ENCODE results near the gene AFDN. TPM values are rescaled to one million over a fixed set of nuclear protein-coding genes. Genes with fewer than 3 reads are reported as not detected.

AFDN gene
- total and polyA plus RNA-seq, 2 experiments from 2014 or later: 66.9 to 200 TPM

GRCh38 chr6:168021581-168021980 lies 194.9 kb downstream of the AFDN start:
- H3K9me3 Mint-ChIP-seq: no peaks in the 10 kb centered on the region; the same call in 2 of the 3 replicates
- H2AFZ ChIP-seq: no peak overlapping the region
- no peaks in the 10 kb centered on the region for H3K36me3 Mint-ChIP-seq (ENCODE audit: low read depth)
- no peaks in the 10 kb centered on the region for H3K4me1 ChIP-seq (ENCODE audit: insufficient read depth)
- H3K4me3 Mint-ChIP-seq: no peak overlapping the region
- no peak for DNase-seq (ENCODE audit: low spot score)
- H3K27me3 Mint-ChIP-seq (ENCODE audit: insufficient read depth, low read depth, poor library complexity): peaks cover 3% of the 10 kb centered on the region
- no peak overlapping the region for H3K27ac Mint-ChIP-seq
- H3K9me2 ChIP-seq (ENCODE audit: insufficient read depth): no peaks in the 10 kb centered on the region
- no peaks in the 10 kb centered on the region for H3K36me3 ChIP-seq (ENCODE audit: insufficient read depth)
- no peak overlapping the region for H3K27ac ChIP-seq (ENCODE audit: low read depth)
- no peaks in the 10 kb centered on the region for H3K79me2 ChIP-seq (replicated peaks; ENCODE audit: insufficient read depth)
- ATAC-seq: no peak
- H3K27me3 ChIP-seq (ENCODE audit: insufficient read depth): no peaks in the 10 kb centered on the region
- no peak overlapping the region for H3K4me3 ChIP-seq
- peaks cover 7% of the 10 kb centered on the region for H3K4me1 Mint-ChIP-seq
- H4K20me1 ChIP-seq (replicated peaks; ENCODE audit: insufficient read depth): no peaks in the 10 kb centered on the region
- TF ChIP-seq NANOG (IDR thresholded peaks at IDR 0.05; ENCODE audit: borderline replicate concordance) (no peak), JUNB (IDR thresholded peaks at IDR 0.05; ENCODE audit: unreplicated experiment) (no peak), CREB1 (CRISPR knock-in tag; IDR thresholded peaks at IDR 0.05; ENCODE audit: low read depth) (no peak), POLR2AphosphoS5 (IDR thresholded peaks at IDR 0.05; ENCODE audit: low read depth) (no peak), ETS1 (IDR thresholded peaks at IDR 0.05) (no peak), REST (IDR thresholded peaks at IDR 0.05; ENCODE audit: unreplicated experiment) (no peak), EZH2 (IDR thresholded peaks at IDR 0.05; ENCODE audit: low read depth, unreplicated experiment) (no peak), CTCF (conservative IDR thresholded peaks at IDR 0.05; ENCODE audit: low read depth in 2 of 2) (no peak), EZH2phosphoT487 (IDR thresholded peaks at IDR 0.05; ENCODE audit: unreplicated experiment) (no peak), ZNF462 (CRISPR knock-in tag; IDR thresholded peaks at IDR 0.05) (no peak), STAT1 (IDR thresholded peaks at IDR 0.05; ENCODE audit: unreplicated experiment) (no peak), ZNF114 (CRISPR knock-in tag; IDR thresholded peaks at IDR 0.05) (no peak), ZNF331 (CRISPR knock-in tag; IDR thresholded peaks at IDR 0.05; ENCODE audit: low read depth) (no peak)
- H3K4me2 ChIP-seq: no peak overlapping the region
- no peaks in the 10 kb centered on the region for H3F3A ChIP-seq (replicated peaks; ENCODE audit: low read depth)
